NT2/D1 (cell line): ENCODE data around the gene PLCXD3.

ENCODE experiments used
- DNase-seq: peaks from one replicate; pipeline ENCODE4 v3.0.0-alpha.2; 2011; ENCODE audit warnings: low read depth, low spot score
- H3K27me3 ChIP-seq: 2 replicates; pipeline ENCODE4 v1.6.0; 2011; ENCODE audit warnings: mild to moderate bottlenecking; ENCODE audit not compliant: insufficient read length, insufficient read depth
- H3K36me3 ChIP-seq: 2 replicates; pipeline ENCODE4 v1.6.1; 2011; ENCODE audit warnings: mild to moderate bottlenecking, low read length, mixed read lengths; ENCODE audit not compliant: insufficient read depth, insufficient read length
- H3K4me1 ChIP-seq: 2 replicates; pipeline ENCODE4 v1.5.1; 2011; ENCODE audit not compliant: insufficient read depth, insufficient read length
- H3K4me3 ChIP-seq: 2 replicates; pipeline ENCODE4 v1.5.1; 2011; ENCODE audit warnings: low read depth; ENCODE audit not compliant: insufficient read length
- H3K9ac ChIP-seq: 2 replicates; pipeline ENCODE4 v1.6.0; 2011; ENCODE audit warnings: low read depth; ENCODE audit not compliant: insufficient read length
- H3K9me3 ChIP-seq: 2 replicates; pipeline ENCODE4 v1.5.1; 2011; ENCODE audit warnings: mild to moderate bottlenecking, low read length; ENCODE audit not compliant: insufficient read depth
- SUZ12 ChIP-seq: IDR thresholded peaks from 2 replicates; pipeline ENCODE4 v1.6.1; 2011; ENCODE audit not compliant: insufficient read length, insufficient read depth; ENCODE audit errors: extremely low read depth
- YY1 ChIP-seq: IDR thresholded peaks from 2 replicates; pipeline ENCODE4 v1.6.1; 2011; ENCODE audit not compliant: insufficient read length, insufficient read depth
- ZNF274 ChIP-seq: IDR thresholded peaks from 2 replicates; pipeline ENCODE4 v1.6.1; 2011; ENCODE audit warnings: mild to moderate bottlenecking, low read depth, low read length

The PLCXD3 gene

GRCh38 chr5:41532485-41532884 is 22.1 kb upstream of the PLCXD3 start:
- no peak for TF ChIP-seq YY1
- no peak for TF ChIP-seq SUZ12
- no peak for TF ChIP-seq ZNF274
- H3K4me1 ChIP-seq: no peaks in the 10 kb centered on the region

GRCh38 chr5:41527201-41527779 is 16.9 kb upstream of the PLCXD3 start:
- no peak for TF ChIP-seq YY1
- no peak for TF ChIP-seq SUZ12
- no peak for TF ChIP-seq ZNF274
- DNase-seq: no peak
- Histone ChIP-seq H3K36me3 (no peaks in the 10 kb centered on the region), H3K27me3 (no peaks in the 10 kb centered on the region), H3K4me3 (no peak overlapping the region), H3K9ac (no peak overlapping the region), H3K4me1 (no peaks in the 10 kb centered on the region), H3K9me3 (no peaks in the 10 kb centered on the region)

More at GRCh38 chr5:41532485-41532884, 22.1 kb upstream of the PLCXD3 start:
- DNase-seq: no peak
- no peaks in the 10 kb centered on the region for H3K36me3 ChIP-seq
- no peaks in the 10 kb centered on the region for H3K9me3 ChIP-seq
- H3K4me3 ChIP-seq: no peak overlapping the region
- no peak overlapping the region for H3K9ac ChIP-seq
- no peaks in the 10 kb centered on the region for H3K27me3 ChIP-seq

- Histone ChIP-seq H3K4me1 (no peaks in the 10 kb centered on the region), H3K36me3 (no peaks in the 10 kb centered on the region), H3K9me3 (no peaks in the 10 kb centered on the region), H3K4me3 (no peak overlapping the region), H3K9ac (no peak overlapping the region), H3K27me3 (no peaks in the 10 kb centered on the region)
- TF ChIP-seq ZNF274 (no peak), SUZ12 (no peak), YY1 (no peak)
- no peak for DNase-seq
Measured at GRCh38 chr5:41526699-41527098, 16.3 kb upstream of the PLCXD3 start.

- no peak for DNase-seq
- Histone ChIP-seq H3K9me3 (no peaks in the 10 kb centered on the region), H3K4me3 (no peak overlapping the region), H3K36me3 (no peaks in the 10 kb centered on the region), H3K27me3 (no peaks in the 10 kb centered on the region), H3K4me1 (no peaks in the 10 kb centered on the region), H3K9ac (no peak overlapping the region)
- TF ChIP-seq YY1: no peak
- no peak for TF ChIP-seq SUZ12
- no peak for TF ChIP-seq ZNF274
Measured at GRCh38 chr5:41524174-41524573, 13.8 kb upstream of the PLCXD3 start.

GRCh38 chr5:41522193-41522786 is 11.9 kb upstream of the PLCXD3 start:
- DNase-seq: no peak
- no peak for TF ChIP-seq ZNF274
- TF ChIP-seq SUZ12: no peak
- TF ChIP-seq YY1: no peak
- Histone ChIP-seq H3K9me3 (no peaks in the 10 kb centered on the region), H3K9ac (no peak overlapping the region), H3K4me1 (no peaks in the 10 kb centered on the region), H3K36me3 (no peaks in the 10 kb centered on the region), H3K27me3 (no peaks in the 10 kb centered on the region), H3K4me3 (no peak overlapping the region)

- no peak for TF ChIP-seq YY1
- TF ChIP-seq ZNF274: no peak
- no peak for TF ChIP-seq SUZ12
- Histone ChIP-seq H3K4me3 (no peak overlapping the region), H3K27me3 (no peaks in the 10 kb centered on the region), H3K9me3 (no peaks in the 10 kb centered on the region), H3K4me1 (no peaks in the 10 kb centered on the region), H3K9ac (no peak overlapping the region), H3K36me3 (no peaks in the 10 kb centered on the region)
- no peak for DNase-seq
Measured at GRCh38 chr5:41519801-41520200, 9.4 kb upstream of the PLCXD3 start.

GRCh38 chr5:41517909-41518308 is 7.5 kb upstream of the PLCXD3 start:
- Histone ChIP-seq H3K36me3 (no peaks in the 10 kb centered on the region), H3K4me3 (no peak overlapping the region), H3K4me1 (no peaks in the 10 kb centered on the region), H3K9me3 (no peaks in the 10 kb centered on the region), H3K27me3 (no peaks in the 10 kb centered on the region), H3K9ac (no peak overlapping the region)
- no peak for TF ChIP-seq SUZ12
- TF ChIP-seq ZNF274: no peak
- no peak for TF ChIP-seq YY1
- no peak for DNase-seq

GRCh38 chr5:41511241-41511640 is 840 bp upstream of the PLCXD3 start:
- peaks cover 27% of the 10 kb centered on the region for H3K27me3 ChIP-seq
- H3K9me3 ChIP-seq: no peaks in the 10 kb centered on the region
- H3K4me3 ChIP-seq: no peak overlapping the region
- DNase-seq: no peak
- no peaks in the 10 kb centered on the region for H3K36me3 ChIP-seq
- TF ChIP-seq ZNF274 (no peak), SUZ12 (no peak), YY1 (no peak)
- H3K4me1 ChIP-seq: no peaks in the 10 kb centered on the region
- no peak overlapping the region for H3K9ac ChIP-seq
